Endothelial cell of umbilical vein (primary cell): ENCODE measurements around the gene COL16A1. TPM values are rescaled to one million over a fixed set of nuclear protein-coding genes. Genes with fewer than 3 reads are reported as not detected.

ENCODE experiments used
- BruUV-seq: library from RNA; stranded (reverse); fragments of 400-500 nt; replicated peaks from 2 replicates; lab custom pipeline; 2021; lab: Mats Ljungman, UMichigan
- CTCF ChIA-PET: fragments of 300-600, 350-600 bp; sonication (Branson Sonifier 250); formaldehyde crosslinking; loops from one replicate; lab custom pipeline; 2021; ENCODE audit warnings: antibody characterized with exemption, inconsistent platforms; lab: Charles Lee
- POLR2A ChIA-PET: fragments of 300-600, 350-600 bp; sonication (Branson Sonifier 250); formaldehyde crosslinking; loops from one replicate; lab custom pipeline; 2021; ENCODE audit warnings: antibody characterized with exemption, inconsistent platforms; lab: Charles Lee
- DNase-seq: peaks from one replicate; pipeline ENCODE4 v3.0.0-alpha.2; 2011; ENCODE audit warnings: low read depth, low spot score
- FAIRE-seq: peaks from 2 replicates; lab custom pipeline; 2011; peaks lifted over from hg19 to GRCh38; lab: Jason Lieb, UNC
- H2AFZ ChIP-seq: 2 replicates; pipeline ENCODE4 v1.6.0; 2012; ENCODE audit warnings: low read depth, low read length, control low read depth, inconsistent platforms
- H3K27ac ChIP-seq: 2 replicates; pipeline ENCODE4 v1.5.1; 2011; ENCODE audit warnings: low read depth, mild to moderate bottlenecking, control low read depth, low read length, moderate library complexity; ENCODE audit not compliant: insufficient read depth
- H3K27me3 ChIP-seq, 2 experiments: 2 replicates each; pipeline versions ENCODE4 v1.6.0 to v1.6.1; 2011; ENCODE audit warnings: low read length in 2 of 2, mixed read lengths in 1 of 2; ENCODE audit not compliant: control insufficient read depth in 2 of 2, insufficient read depth in 2 of 2
- H3K36me3 ChIP-seq, 2 experiments: 2 replicates in 1 of 2; 3 replicates in 1 of 2; pipeline ENCODE4 v1.5.1; 2011; ENCODE audit warnings: low read length in 2 of 2, mild to moderate bottlenecking in 1 of 2, moderate library complexity in 1 of 2; ENCODE audit not compliant: control insufficient read depth in 2 of 2, insufficient read depth in 2 of 2; ENCODE audit errors: extremely low read depth in 1 of 2
- H3K4me1 ChIP-seq: 3 replicates; pipeline ENCODE4 v1.5.1; 2011; ENCODE audit warnings: mild to moderate bottlenecking, low read length; ENCODE audit not compliant: control insufficient read depth, insufficient read depth; ENCODE audit errors: extremely low read depth
- H3K4me2 ChIP-seq: 2 replicates; pipeline ENCODE4 v1.6.1; 2011; ENCODE audit warnings: low read length, control low read depth, mixed read lengths; ENCODE audit not compliant: insufficient read depth
- H3K4me3 ChIP-seq, 3 experiments: fragments of 200-600 bp in 1 of 3; sonication (generic), shearing (Covaris generic) in 1 of 3; replicated peaks in 1 of 3; 2 replicates each; pipeline ENCODE4 v1.5.1; 2011 to 2016; ENCODE audit warnings: control low read depth in 3 of 3, low read length in 3 of 3, mild to moderate bottlenecking in 2 of 3, inconsistent platforms in 1 of 3, low read depth in 1 of 3, moderate library complexity in 1 of 3; ENCODE audit not compliant: insufficient read depth in 1 of 3
- H3K79me2 ChIP-seq: 2 replicates; pipeline ENCODE4 v1.6.0; 2012; ENCODE audit warnings: low read length, inconsistent platforms; ENCODE audit not compliant: control insufficient read depth, insufficient read depth
- H3K9ac ChIP-seq: replicated peaks from 2 replicates; pipeline ENCODE3; 2011; ENCODE audit warnings: low read length, control low read depth; ENCODE audit not compliant: insufficient read depth; ENCODE audit errors: extremely low read depth
- H3K9me1 ChIP-seq: replicated peaks from 3 replicates; pipeline ENCODE4 v1.6.0; 2011; ENCODE audit warnings: mild to moderate bottlenecking, low read length; ENCODE audit not compliant: control insufficient read depth, insufficient read depth; ENCODE audit errors: extremely low read depth
- H3K9me3 ChIP-seq: replicated peaks from 2 replicates; pipeline ENCODE4 v1.5.1; 2012; ENCODE audit warnings: low read length, inconsistent platforms; ENCODE audit not compliant: control insufficient read depth, insufficient read depth
- H4K20me1 ChIP-seq: replicated peaks from 2 replicates; pipeline ENCODE3; 2011; ENCODE audit warnings: mild to moderate bottlenecking, low read length; ENCODE audit not compliant: control insufficient read depth, insufficient read depth; ENCODE audit errors: extremely low read depth
- EZH2 ChIP-seq: IDR thresholded peaks from 2 replicates; pipeline ENCODE4 v1.6.1; 2012; ENCODE audit warnings: borderline replicate concordance, low read depth, mild to moderate bottlenecking, moderate library complexity, low read length, inconsistent platforms; ENCODE audit not compliant: severe bottlenecking
- FOS ChIP-seq: IDR thresholded peaks from 2 replicates; pipeline ENCODE4 v1.6.1; 2011; ENCODE audit warnings: mild to moderate bottlenecking, low read length, moderate library complexity, borderline replicate concordance; ENCODE audit not compliant: insufficient read depth
- GATA2 ChIP-seq: IDR thresholded peaks from 2 replicates; pipeline ENCODE4 v1.7.0; 2011; ENCODE audit warnings: low read depth, mild to moderate bottlenecking, moderate library complexity, mixed read lengths, low read length; ENCODE audit not compliant: insufficient read length, insufficient read depth
- JUN ChIP-seq: IDR thresholded peaks from 2 replicates; pipeline ENCODE4 v1.6.1; 2011; ENCODE audit warnings: borderline replicate concordance, low read depth; ENCODE audit not compliant: insufficient read length, insufficient read depth
- MYC ChIP-seq: IDR thresholded peaks from one replicate; pipeline ENCODE4 v1.6.1; 2011; ENCODE audit warnings: mild to moderate bottlenecking, low read depth, low read length
- POLR2A ChIP-seq: IDR thresholded peaks from 2 replicates; pipeline ENCODE4 v1.6.1; 2012; ENCODE audit warnings: low read depth, mild to moderate bottlenecking, control low read depth, low read length
- POLR2AphosphoS5 ChIP-seq: IDR thresholded peaks from 2 replicates; pipeline ENCODE4 v1.6.1; 2012; ENCODE audit warnings: low read depth, mild to moderate bottlenecking, control low read depth, low read length, moderate library complexity; ENCODE audit not compliant: insufficient read depth
- dilution Hi-C: fragments of 300-500 bp; cut with MboI; formaldehyde crosslinking; loops from one replicate; pipeline ENCODE4 v1.15.0; 2019; ENCODE audit warnings: low sequenced_read_pairs; ENCODE audit not compliant: extremely low pct_ligation_motif_present
- intact Hi-C: fragments of 100-400 bp; cut with micrococcal nuclease; formaldehyde crosslinking; loops from one replicate; pipeline ENCODE4 v1.10.0; 2022
- polyA plus RNA-seq, 4 experiments: library from polyadenylated mRNA; depleted of rRNA in 3 of 4; stranded (reverse) in 3 of 4; unstranded in 1 of 4; fragments of >200 nt; gene quantifications; 2 replicates each; pipeline versions ENCODE4 v1.2.1 to v1.2.3, GENCODE V29; 2011 to 2012; ENCODE audit warnings: missing spikeins in 1 of 4
- total RNA-seq: library from RNA; stranded (reverse); gene quantifications from 2 replicates; pipeline ENCODE4 v1.2.3, GENCODE V29; 2021
- TF ChIP-seq, protein P1 (sequence below), 2 donors: IDR thresholded peaks; 1 replicate in 1 of 2; 2 replicates in 1 of 2; pipeline ENCODE4 v1.5.1; 2011; ENCODE audit warnings: low read length in 2 of 2, mild to moderate bottlenecking in 2 of 2, moderate library complexity in 2 of 2, control low read depth in 1 of 2, inconsistent platforms in 1 of 2, low read depth in 1 of 2; ENCODE audit not compliant: insufficient read depth in 1 of 2; ENCODE audit errors: extremely low read depth in 1 of 2
- TF ChIP-seq, protein P2 (sequence below): IDR thresholded peaks from 2 replicates; pipeline ENCODE4 v1.6.1; 2011; ENCODE audit not compliant: insufficient read depth, insufficient read length

The COL16A1 gene
- total and polyA plus RNA-seq, 2 donors (not counting 3 experiments of a cell fraction or from before 2014, with no cell fraction given) = 0.68 to 1.2 TPM

GRCh38 chr1:31624731-31625514 lies 78.9 kb downstream of the COL16A1 start:
- no peak for TF ChIP-seq POLR2A
- H3K4me2 ChIP-seq = no peak overlapping the region
- peaks cover 0 to 20% of the 10 kb centered on the region in 2 experiments for H3K36me3 ChIP-seq
- H2AFZ ChIP-seq = no peak overlapping the region
- H4K20me1 ChIP-seq = no peaks in the 10 kb centered on the region
- CTCF ChIA-PET = interaction anchor here (0.6 to 1.1 kb wide), 3 partner anchors 13 to 638 kb away, joined by 3 to 4 read pairs (median 3); no protein-coding TSS in a partner anchor
- DNase-seq (no peak), FAIRE-seq (no peak)
- POLR2A ChIA-PET = no interaction called here
- dilution Hi-C loops = no loop called here
- H3K9ac ChIP-seq = no peak overlapping the region
- BruUV-seq = no TSS peak
- H3K9me3 ChIP-seq = no peaks in the 10 kb centered on the region
- H3K27ac ChIP-seq = no peak overlapping the region
- intact Hi-C loops = no loop called here
- H3K4me3 ChIP-seq = no peak overlapping the region
- no peaks in the 10 kb centered on the region for H3K9me1 ChIP-seq
- H3K79me2 ChIP-seq = no peaks in the 10 kb centered on the region
- H3K27me3 ChIP-seq = no peaks in the 10 kb centered on the region
- H3K4me1 ChIP-seq = no peaks in the 10 kb centered on the region

DNA sequence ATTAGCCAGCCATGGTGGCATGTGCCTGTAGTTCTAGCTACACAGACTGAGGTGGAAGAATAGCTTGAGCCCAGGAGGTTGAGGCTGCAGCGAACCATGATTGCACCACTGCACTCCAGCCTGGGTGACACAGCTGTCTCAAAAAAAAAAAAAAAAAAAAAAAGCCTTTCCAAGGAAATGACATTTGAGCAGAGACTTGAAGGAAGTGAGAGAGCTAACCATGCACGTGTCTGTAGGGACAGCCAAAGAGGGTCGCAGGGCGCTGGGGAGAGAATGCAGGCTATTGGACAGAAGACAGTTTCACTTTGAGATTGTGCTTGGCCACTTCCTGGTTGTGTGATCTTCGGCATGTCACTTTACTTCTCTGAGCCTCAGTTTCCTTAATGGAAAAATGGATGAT lies 79.5 kb downstream of the COL16A1 start:
- intact Hi-C loops (no loop called here), dilution Hi-C loops (no loop called here)
- TF ChIP-seq JUN (no peak), POLR2A (no peak), EZH2 (no peak), FOS (no peak), GATA2 (no peak), POLR2AphosphoS5 (no peak), MYC (no peak)
- TF ChIP-seq, protein P1, sequence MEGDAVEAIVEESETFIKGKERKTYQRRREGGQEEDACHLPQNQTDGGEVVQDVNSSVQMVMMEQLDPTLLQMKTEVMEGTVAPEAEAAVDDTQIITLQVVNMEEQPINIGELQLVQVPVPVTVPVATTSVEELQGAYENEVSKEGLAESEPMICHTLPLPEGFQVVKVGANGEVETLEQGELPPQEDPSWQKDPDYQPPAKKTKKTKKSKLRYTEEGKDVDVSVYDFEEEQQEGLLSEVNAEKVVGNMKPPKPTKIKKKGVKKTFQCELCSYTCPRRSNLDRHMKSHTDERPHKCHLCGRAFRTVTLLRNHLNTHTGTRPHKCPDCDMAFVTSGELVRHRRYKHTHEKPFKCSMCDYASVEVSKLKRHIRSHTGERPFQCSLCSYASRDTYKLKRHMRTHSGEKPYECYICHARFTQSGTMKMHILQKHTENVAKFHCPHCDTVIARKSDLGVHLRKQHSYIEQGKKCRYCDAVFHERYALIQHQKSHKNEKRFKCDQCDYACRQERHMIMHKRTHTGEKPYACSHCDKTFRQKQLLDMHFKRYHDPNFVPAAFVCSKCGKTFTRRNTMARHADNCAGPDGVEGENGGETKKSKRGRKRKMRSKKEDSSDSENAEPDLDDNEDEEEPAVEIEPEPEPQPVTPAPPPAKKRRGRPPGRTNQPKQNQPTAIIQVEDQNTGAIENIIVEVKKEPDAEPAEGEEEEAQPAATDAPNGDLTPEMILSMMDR (IDR thresholded peaks at IDR 0.05; ENCODE audit: extremely low read depth in 1 of 2, insufficient read depth in 1 of 2, low read depth in 1 of 2, low read length in 2 of 2) = no peak
- TF ChIP-seq, protein P2, sequence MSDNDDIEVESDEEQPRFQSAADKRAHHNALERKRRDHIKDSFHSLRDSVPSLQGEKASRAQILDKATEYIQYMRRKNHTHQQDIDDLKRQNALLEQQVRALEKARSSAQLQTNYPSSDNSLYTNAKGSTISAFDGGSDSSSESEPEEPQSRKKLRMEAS = no peak
- no peaks in the 10 kb centered on the region for H3K27me3 ChIP-seq
- H3K27ac ChIP-seq = no peak overlapping the region
- no peak overlapping the region for H3K4me2 ChIP-seq
- no peaks in the 10 kb centered on the region for H3K4me1 ChIP-seq
- FAIRE-seq (no peak), DNase-seq (no peak)
- H3K4me3 ChIP-seq = no peak overlapping the region
- no peaks in the 10 kb centered on the region for H4K20me1 ChIP-seq
- ChIA-PET CTCF (interaction anchor here (0.6 to 1.1 kb wide), 2 partner anchors 14 to 638 kb away, joined by 3 read pairs; no protein-coding TSS in a partner anchor), POLR2A (no interaction called here)
- H3K9me3 ChIP-seq = no peaks in the 10 kb centered on the region
- H3K9ac ChIP-seq = no peak overlapping the region
- no peaks in the 10 kb centered on the region for H3K9me1 ChIP-seq
- BruUV-seq = no TSS peak
- H3K36me3 ChIP-seq = peaks cover 0 to 16% of the 10 kb centered on the region in 2 experiments
- no peak overlapping the region for H2AFZ ChIP-seq
- H3K79me2 ChIP-seq = no peaks in the 10 kb centered on the region
